NCI-H748 (cell line): ENCODE measurements around the gene PXMP4.

Experiments
- DNase-seq: peaks from one replicate; lab custom pipeline; 2025; ENCODE audit not compliant: unreplicated experiment; lab: John Stamatoyannopoulos, UW

Gene PXMP4

GRCh38 chr20:33656783-33657703, 63.1 kb downstream of the PXMP4 start:
- no peak for DNase-seq

- DNase-seq, result no peak
Observed at GRCh38 chr20:33656010-33656782, 63.9 kb downstream of the PXMP4 start.

- DNase-seq, result no peak
Observed at GRCh38 chr20:33655164-33655563, 64.9 kb downstream of the PXMP4 start.

- DNase-seq, result peak; percentile 41
Observed at GRCh38 chr20:33654680-33655161, 65.4 kb downstream of the PXMP4 start.

- DNase-seq, result peak; percentile 99
Observed at GRCh38 chr20:33653900-33654596, 66.1 kb downstream of the PXMP4 start.

- DNase-seq, result peak; percentile 83
Observed at GRCh38 chr20:33653218-33653899, 66.8 kb downstream of the PXMP4 start.
